Heart left ventricle (tissue), 13 donors: Measurements from ENCODE around the gene LAPTM5.

ENCODE experiments used
- CTCF ChIP-seq, 12 donors: fragments of 200-600 bp; sonication (generic) in 4 of 12; IDR thresholded peaks; one replicate each; pipeline versions ENCODE4 v1.5.0 to v1.8.0; 2018 to 2022; ENCODE audit warnings: antibody characterized with exemption in 12 of 12, mild to moderate bottlenecking in 5 of 12
- POLR2A ChIP-seq, 2 donors: fragments of 450-650 bp; IDR thresholded peaks; one replicate each; pipeline ENCODE4 v1.6.1; 2017; ENCODE audit warnings: antibody characterized with exemption in 2 of 2, mild to moderate bottlenecking in 2 of 2, moderate library complexity in 2 of 2
- donor health status: ischemic (EF 13 %, LVEDD 7.1; RV severe dilation, severe dysfunction).
- donor health status: DM: no; HTN: yes; CAD: no.
- donor health status: DM: no; HTN: no; CAD: no.
- donor health status: ischemic (EF 25% LVEDD 6.9; RV normal size, moderate dysfunction).
- donor health status: ischemic (EF 25% LVEDD 5.7; RV mildly dilated, moderate dysfunction).
- donor health status: ischemic (EF 35%, LVEDD 5.7; RV mildly dilated, moderate dysfunction).
- donor health status: nonischemic (EF 11% LVEDD 7.7; RV severe dilation, severe dysfunction).
- donor health status: DM: yes; HTN: yes; CAD: no.
- donor health status: PGD.
- donor health status: ischemic (EF 29% LVEDD 5.4; RV normal size, mild dysfunction).
- donor health status: nonischemic (EF 23%, LVEDD 6.1; RV moderate dilation, normal function).

- TF ChIP-seq CTCF (IDR thresholded peaks at IDR 0.05) (no peak), POLR2A (IDR thresholded peaks at IDR 0.05) (no peak)
These were observed 67.5 kb downstream of the LAPTM5 start for GRCh38 chr1:30689901-30690645.
